GM11168 (cell line): ENCODE data around the gene ENPP1.
"Not testable (repeated sequence)": the region's sequence is repeated elsewhere in the genome, so short reads cannot be mapped to it uniquely, and the experiment has no call there.

Source experiments
- in situ Hi-C: fragments of 300-500 bp; cut with MboI; formaldehyde crosslinking; loops from one replicate; pipeline ENCODE4 v1.12.0; 2022; ENCODE audit warnings: low sequenced_read_pairs; ENCODE audit not compliant: unreplicated experiment

ENPP1 gene

GRCh38 chr6:131859658-131860057, 51.8 kb downstream of the ENPP1 start:
- in situ Hi-C loops: not testable (repeated sequence)

GRCh38 chr6:131861381-131861780, 53.6 kb downstream of the ENPP1 start:
- in situ Hi-C loops: no loop called here

- in situ Hi-C loops: no loop called here
Measured at GRCh38 chr6:131862476-131862875, 54.7 kb downstream of the ENPP1 start.

GRCh38 chr6:131867744-131868143, 59.9 kb downstream of the ENPP1 start:
- in situ Hi-C loops: no loop called here

GRCh38 chr6:131868836-131869235, 61.0 kb downstream of the ENPP1 start:
- in situ Hi-C loops: no loop called here

- in situ Hi-C loops: no loop called here
Measured at GRCh38 chr6:131875647-131876046, 67.8 kb downstream of the ENPP1 start.

GRCh38 chr6:131876545-131876944, 68.7 kb downstream of the ENPP1 start:
- in situ Hi-C loops: no loop called here

- in situ Hi-C loops: no loop called here
Measured at GRCh38 chr6:131877999-131878789, 70.4 kb downstream of the ENPP1 start.

GRCh38 chr6:131883016-131883415, 75.2 kb downstream of the ENPP1 start:
- in situ Hi-C loops: no loop called here

- in situ Hi-C loops: no loop called here
Measured at GRCh38 chr6:131885237-131885636, 77.4 kb downstream of the ENPP1 start.

- in situ Hi-C loops: no loop called here
Measured at GRCh38 chr6:131886517-131886916, 78.7 kb downstream of the ENPP1 start.

- in situ Hi-C loops: no loop called here
Measured at GRCh38 chr6:131890091-131890490, 82.3 kb downstream of the ENPP1 start.

- in situ Hi-C loops: no loop called here
Measured at GRCh38 chr6:131893198-131893597, 85.4 kb downstream of the ENPP1 start.

GRCh38 chr6:131894493-131895424, 86.9 kb downstream of the ENPP1 start:
- in situ Hi-C loops: no loop called here

- in situ Hi-C loops: no loop called here
Measured at GRCh38 chr6:131897050-131897435, 89.2 kb downstream of the ENPP1 start.

GRCh38 chr6:131897621-131898020, 89.8 kb downstream of the ENPP1 start:
- in situ Hi-C loops: no loop called here

GRCh38 chr6:131898718-131899117, 90.9 kb downstream of the ENPP1 start:
- in situ Hi-C loops: no loop called here

GRCh38 chr6:131900231-131900630, 92.4 kb downstream of the ENPP1 start:
- in situ Hi-C loops: loop anchor here (25.0 kb wide), 1 partner anchor 213 kb away; no protein-coding TSS in a partner anchor

- in situ Hi-C loops: loop anchor here (25.0 kb wide), 1 partner anchor 214 kb away; no protein-coding TSS in a partner anchor
Measured at GRCh38 chr6:131901326-131901873, 93.6 kb downstream of the ENPP1 start.

- in situ Hi-C loops: loop anchor here (25.0 kb wide), 1 partner anchor 216 kb away; no protein-coding TSS in a partner anchor
Measured at GRCh38 chr6:131903734-131904133, 95.9 kb downstream of the ENPP1 start.

- in situ Hi-C loops: loop anchor here (25.0 kb wide), 1 partner anchor 221 kb away; no protein-coding TSS in a partner anchor
Measured at GRCh38 chr6:131908787-131909186, 101.0 kb downstream of the ENPP1 start.
